ENCODE measurements around the gene CCDC92. TPM values are rescaled to one million over a fixed set of nuclear protein-coding genes. Genes with fewer than 3 reads are reported as not detected.

The CCDC92 gene
- 10 to 100 TPM; 23.1 to 33.3 (median 30.9) TPM for total RNA-seq

GRCh38 chr12:123972457-123973401 is at the start of gene CCDC92, which contains the start of gene ZNF664:
TSS of gene CCDC92 (minus strand) at chr12:123972831. CDS start at chr12:123944305, 28,526 bp downstream.
TSS of gene ZNF664 (plus strand) at chr12:123973215. CDS start at chr12:124012145, 38,930 bp downstream.
- Histone ChIP-seq H3K27ac (peak within 1 kb of the TSS; percentile 88 to 99 (median 91)), H3K36me3 (peaks cover 0 to 14% (median 0%) of the 10 kb centered on the region in 3 donors), H3K4me1 (peaks cover 0 to 13% (median 0%) of the 10 kb centered on the region in 4 donors), H3K4me3 (peak within 1 kb of the TSS; percentile 68 to 98 (median 92)), H3K27me3 (no peaks in the 10 kb centered on the region), H3K9me3 (no peaks in the 10 kb centered on the region)
- DNase-seq, result peak; percentile 93 to 98 (median 97)
- TF ChIP-seq POLR2A (IDR thresholded peaks at IDR 0.05) (peak; percentile 55 to 61), CTCF (IDR thresholded peaks at IDR 0.05) (peak in 5 of 6 experiments; percentile 14 to 62 (median 42))

- Histone ChIP-seq H3K27ac (no peak overlapping the region), H3K36me3 (no peaks in the 10 kb centered on the region), H3K27me3 (no peaks in the 10 kb centered on the region), H3K9me3 (no peaks in the 10 kb centered on the region), H3K4me1 (no peaks in the 10 kb centered on the region), H3K4me3 (no peak overlapping the region)
- TF ChIP-seq POLR2A (IDR thresholded peaks at IDR 0.05), result no peak
- no peak for TF ChIP-seq CTCF (IDR thresholded peaks at IDR 0.05)
- no peak for DNase-seq
Measured at GRCh38 chr12:124022161-124022560, 49.5 kb upstream of the CCDC92 start.

- TF ChIP-seq CTCF (IDR thresholded peaks at IDR 0.05) (no peak), POLR2A (IDR thresholded peaks at IDR 0.05) (no peak)
- no peak for DNase-seq
- no peak overlapping the region for H3K27ac ChIP-seq
- H3K27me3 ChIP-seq, result no peaks in the 10 kb centered on the region
- H3K36me3 ChIP-seq, result no peaks in the 10 kb centered on the region
- no peak overlapping the region for H3K4me3 ChIP-seq
- H3K4me1 ChIP-seq, result no peaks in the 10 kb centered on the region
- H3K9me3 ChIP-seq, result no peaks in the 10 kb centered on the region
Measured at GRCh38 chr12:124021007-124021406, 48.4 kb upstream of the CCDC92 start.

- Histone ChIP-seq H3K27me3 (no peaks in the 10 kb centered on the region), H3K27ac (no peak overlapping the region), H3K4me3 (no peak overlapping the region), H3K36me3 (no peaks in the 10 kb centered on the region), H3K4me1 (no peaks in the 10 kb centered on the region), H3K9me3 (no peaks in the 10 kb centered on the region)
- no peak for DNase-seq
- TF ChIP-seq CTCF (IDR thresholded peaks at IDR 0.05), result no peak
- no peak for TF ChIP-seq POLR2A (IDR thresholded peaks at IDR 0.05)
Measured at GRCh38 chr12:124020514-124020949, 47.9 kb upstream of the CCDC92 start.

GRCh38 chr12:124019115-124019514 is 46.5 kb upstream of the CCDC92 start:
- TF ChIP-seq POLR2A (IDR thresholded peaks at IDR 0.05), result no peak
- no peak for TF ChIP-seq CTCF (IDR thresholded peaks at IDR 0.05)
- Histone ChIP-seq H3K4me3 (no peak overlapping the region), H3K9me3 (no peaks in the 10 kb centered on the region), H3K4me1 (no peaks in the 10 kb centered on the region), H3K36me3 (peaks cover 0 to 3% (median 0%) of the 10 kb centered on the region in 3 donors), H3K27me3 (no peaks in the 10 kb centered on the region), H3K27ac (no peak overlapping the region)
- DNase-seq, result no peak
